GM21515 (cell line): Measurements from ENCODE around the gene CERS1.
A peak's percentile ranks its signal among the peaks of the same experiment; 100 is the strongest.

Experiments
- ATAC-seq: cut with Tn5 transposase; IDR thresholded peaks from one replicate; pipeline ENCODE4 v1.9.1; 2021; ENCODE audit not compliant: unreplicated experiment

CERS1 gene

DNA sequence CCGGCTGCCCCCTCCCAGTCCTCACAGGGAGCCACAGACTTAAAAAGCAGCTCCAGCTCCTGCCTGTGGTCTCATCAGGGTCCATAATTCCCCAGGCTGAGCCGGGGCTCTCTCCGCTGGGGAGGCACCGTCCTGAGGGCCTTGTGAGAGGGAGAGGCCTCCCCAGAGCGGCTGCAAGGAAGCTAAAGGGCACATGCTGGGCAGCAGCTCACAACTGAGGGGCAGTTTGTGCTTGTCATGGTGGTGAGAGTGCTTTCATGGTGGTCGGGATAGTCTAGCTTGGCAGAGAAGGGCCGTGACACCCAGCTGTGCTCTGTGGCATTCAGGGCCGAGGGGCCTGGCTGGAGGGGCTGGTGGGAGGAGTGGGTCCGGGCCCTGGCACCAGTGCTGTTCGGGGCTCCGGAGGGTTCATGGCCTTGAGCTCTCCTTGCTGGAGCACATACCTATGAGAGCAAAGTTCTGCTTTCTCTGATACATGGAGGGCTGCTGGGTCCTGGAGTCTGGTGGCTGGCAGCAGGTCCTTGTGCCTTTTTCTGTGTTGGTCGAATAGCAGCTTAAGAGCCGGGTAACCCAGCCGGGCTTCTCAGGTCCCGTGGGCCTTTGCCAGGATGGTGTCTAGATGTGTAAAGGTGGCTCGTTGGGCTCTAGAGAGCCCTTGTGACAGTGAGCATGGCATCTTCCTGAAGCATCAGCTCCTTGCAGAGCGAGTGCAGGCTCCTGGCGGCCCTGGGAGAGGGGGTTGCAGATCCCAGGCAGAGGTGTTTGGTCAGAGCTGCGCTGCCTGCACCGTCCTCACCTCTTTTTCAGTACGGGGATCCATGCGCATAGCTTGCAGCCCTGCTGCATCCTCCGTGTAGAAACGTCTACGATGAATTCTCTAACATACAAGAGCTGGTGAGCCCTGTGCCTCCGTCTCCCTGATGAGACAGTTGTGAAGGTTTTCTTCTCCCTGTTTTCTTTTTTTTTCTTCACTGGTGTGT, 55.4 kb downstream of the CERS1 start:
- ATAC-seq, result no peak

DNA sequence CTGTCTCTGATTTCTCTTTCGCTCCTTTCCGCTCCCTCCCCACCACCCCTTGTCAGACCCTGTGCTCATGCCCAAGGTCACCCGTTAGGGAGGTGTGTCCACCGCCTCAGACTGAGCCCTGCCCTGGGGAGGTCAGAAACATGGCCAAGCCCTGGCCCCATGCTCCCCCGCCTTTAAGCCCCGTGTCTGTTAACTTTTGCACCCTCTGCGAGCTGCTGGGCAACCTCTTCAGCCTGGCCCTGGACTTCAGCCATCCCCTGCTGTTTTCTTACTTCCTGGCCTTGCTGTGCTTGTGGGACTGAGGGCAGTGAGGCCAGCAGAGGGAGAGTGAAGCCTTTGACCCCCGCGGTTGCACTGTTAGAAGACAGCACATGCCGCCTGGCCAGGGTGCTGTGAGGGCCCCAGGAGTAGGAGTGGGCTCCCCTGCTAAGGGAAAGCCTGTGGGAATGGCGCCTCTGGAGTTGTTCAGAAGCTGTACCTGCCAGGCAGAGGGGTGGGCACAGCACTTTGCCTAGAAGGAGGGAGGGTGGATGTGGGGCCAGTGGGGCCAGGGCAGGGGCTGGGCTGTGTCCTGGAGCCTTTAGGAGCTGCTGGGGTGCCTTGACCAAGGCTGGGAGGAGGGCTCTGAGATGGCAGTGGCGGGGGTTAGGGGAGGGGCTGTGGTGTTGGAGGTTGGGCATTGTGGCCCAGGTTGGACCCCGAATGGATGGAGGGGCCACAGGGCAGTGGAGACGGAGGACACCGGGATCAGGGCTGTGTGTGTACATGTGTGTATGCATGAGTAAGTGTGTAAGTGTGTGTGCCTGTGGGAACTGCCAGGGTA, 56.3 kb downstream of the CERS1 start:
- ATAC-seq, result no peak

DNA sequence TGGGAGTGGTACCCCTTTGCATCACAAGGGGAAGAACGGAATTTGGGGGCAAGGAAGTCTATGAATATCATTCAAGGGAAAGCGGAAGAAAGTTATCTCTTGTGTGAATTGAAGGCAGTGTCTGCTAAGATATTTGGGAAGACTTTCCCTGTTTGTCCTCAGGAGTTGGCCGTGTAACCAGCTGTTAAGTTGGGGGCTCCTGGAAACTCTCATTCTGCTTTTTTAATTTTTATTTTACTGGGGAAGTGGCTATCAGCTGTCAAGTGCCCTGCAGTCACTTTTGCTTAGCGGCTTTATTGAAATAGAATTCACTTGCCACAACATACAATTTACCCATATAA, 61.3 kb downstream of the CERS1 start:
- no peak for ATAC-seq

DNA sequence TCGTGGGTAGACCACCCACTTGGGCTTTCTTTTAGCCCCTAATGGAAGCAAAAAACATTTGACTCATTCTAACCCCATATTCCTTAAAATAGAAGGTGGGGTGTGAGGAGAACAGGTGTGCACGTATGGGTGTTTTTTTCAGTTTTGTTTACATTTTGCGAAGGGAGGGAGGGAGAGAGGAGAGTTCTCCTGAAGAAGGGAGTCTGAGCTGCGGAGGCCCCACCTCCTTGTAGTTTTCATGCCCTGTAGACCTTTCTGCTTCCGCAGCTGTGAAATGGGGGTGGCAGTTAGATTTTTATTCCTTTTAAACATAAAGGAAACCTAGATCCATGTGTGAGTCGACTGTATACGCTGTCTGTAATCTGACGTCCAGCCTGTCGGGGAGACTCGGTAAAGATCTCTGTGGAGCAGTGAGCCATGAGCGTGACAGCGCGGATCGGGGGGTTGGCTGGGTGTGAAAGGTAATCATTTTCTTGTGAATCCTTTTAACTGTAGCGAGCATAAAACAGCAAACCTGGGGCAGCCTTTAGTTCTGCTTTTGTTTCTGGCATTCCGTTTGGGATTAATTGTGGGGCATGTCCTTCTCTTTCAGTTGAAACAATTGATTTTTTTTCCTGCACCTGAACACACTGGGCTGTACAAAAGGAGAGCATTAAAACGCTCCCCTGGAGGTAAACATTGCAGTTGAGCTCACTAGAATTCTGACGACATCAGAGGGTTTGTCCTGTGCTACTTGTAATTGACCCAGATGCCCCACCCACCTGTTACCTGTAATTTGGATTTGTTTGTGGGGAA, 61.9 kb downstream of the CERS1 start:
- no peak for ATAC-seq

DNA sequence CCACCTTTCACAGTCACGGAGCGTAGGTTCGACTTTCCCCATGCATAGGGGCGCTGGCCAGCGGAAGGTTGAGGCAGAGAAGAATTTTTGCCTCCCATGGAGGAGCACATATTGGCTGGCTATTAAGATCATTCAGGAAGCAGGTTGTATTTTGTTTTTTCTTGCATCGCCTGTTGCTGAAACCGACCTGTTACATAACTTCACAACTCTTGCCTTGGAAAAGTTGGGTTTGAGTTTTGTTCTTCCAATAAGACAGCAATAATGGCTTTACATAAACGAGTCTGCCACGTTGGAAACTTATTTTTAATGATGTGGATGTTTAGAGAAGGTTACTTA, 62.8 kb downstream of the CERS1 start:
- no peak for ATAC-seq

DNA sequence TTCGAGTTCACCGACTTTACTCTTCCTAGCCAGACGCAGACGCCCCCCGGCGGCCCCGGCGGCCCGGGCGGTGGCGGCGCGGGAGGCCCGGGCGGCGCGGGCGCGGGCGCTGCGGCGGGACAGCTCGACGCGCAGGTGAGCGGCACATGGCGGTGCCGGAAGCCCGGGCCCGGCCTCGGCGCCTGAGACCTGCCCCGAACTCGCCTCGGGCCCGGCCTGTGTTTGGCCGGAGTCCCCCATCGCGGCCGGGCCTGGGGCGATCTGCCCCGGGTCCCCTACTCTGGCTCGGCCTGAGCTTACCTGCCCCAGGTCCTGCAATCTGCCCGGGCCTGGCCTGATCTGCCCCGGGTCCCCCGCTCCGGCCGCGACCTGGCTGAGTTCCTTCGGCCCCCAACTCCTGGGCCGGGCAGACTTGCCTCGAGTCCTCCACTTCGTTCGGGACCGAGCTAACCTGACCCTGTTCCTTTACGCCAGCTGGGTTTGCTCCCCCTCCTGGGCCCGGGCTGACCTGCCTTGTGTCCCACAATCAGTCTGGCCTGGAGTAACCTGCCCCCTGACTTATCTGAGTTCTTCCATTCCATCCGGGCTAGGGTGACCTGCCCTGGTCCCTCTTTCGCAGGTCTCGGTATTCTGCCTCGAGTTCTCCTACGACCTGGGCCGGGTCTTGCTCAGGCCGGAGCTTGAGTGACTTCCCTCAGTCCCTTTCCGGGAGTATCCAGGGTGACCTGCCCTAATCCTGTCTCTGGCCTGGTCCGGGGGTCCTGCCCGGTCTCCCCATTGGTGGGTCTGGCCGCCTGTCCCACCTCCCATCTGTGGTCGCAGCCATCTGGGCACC, 63.4 kb downstream of the CERS1 start:
- ATAC-seq, result peak; percentile 32

DNA sequence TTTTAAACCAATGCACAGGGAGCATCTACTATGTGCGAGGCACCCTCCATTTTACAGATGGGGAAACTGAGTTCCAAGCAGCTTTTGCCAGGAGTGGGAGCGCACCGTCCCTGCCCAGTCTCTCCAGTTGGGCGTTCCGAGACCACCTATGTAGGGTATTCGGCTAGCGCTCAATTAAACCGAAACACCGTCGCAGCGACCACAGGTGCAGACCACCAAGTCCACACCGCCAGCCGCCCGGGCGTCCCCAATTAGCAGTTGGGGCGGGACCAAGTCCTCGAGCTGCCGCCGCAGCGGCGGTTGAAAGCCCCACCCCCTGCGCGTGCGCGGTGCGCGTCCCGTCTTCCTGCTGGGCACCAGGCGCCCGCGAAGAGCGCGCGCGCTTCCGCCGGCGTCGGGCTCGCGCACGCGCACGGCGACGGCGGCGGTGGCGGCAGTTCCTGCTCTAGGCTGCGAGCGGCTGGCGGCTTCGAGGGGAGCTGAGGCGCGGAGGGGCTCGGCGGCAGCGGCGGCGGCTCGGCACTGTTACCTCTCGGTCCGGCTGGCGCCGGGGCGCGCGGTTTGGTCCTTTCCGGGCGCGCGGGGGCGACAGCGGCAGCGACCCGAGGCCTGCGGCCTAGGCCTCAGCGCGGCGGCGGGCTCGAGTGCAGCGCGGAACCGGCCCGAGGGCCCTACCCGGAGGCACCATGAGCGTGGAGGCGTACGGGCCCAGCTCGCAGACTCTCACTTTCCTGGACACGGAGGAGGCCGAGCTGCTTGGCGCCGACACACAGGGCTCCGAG, 64.2 kb downstream of the CERS1 start, which contains the start of gene UPF1:
UPF1 (plus strand) TSS at position 436 of the 782 bp plus-strand sequence; CDS start at position 687, 251 bp downstream.
- ATAC-seq, result peak; percentile 62

DNA sequence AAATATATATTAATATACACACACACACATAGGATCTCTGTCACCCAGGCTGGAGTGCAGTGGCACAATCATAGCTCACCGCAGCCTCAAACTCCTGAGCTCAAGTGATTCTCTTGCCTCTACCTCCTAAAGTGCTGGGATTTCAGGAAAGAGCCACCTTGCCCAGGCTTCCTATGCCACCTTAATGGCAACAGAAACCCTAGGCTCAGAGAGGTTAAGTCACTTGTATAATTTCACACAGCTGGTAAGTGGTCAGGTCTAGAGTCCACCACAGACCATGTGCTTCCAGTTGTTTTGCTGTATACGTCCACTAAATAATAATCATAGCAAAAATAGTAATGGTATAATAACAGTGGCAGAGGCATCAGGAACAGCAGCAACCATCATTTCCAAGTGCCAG, 65.5 kb downstream of the CERS1 start:
- no peak for ATAC-seq

DNA sequence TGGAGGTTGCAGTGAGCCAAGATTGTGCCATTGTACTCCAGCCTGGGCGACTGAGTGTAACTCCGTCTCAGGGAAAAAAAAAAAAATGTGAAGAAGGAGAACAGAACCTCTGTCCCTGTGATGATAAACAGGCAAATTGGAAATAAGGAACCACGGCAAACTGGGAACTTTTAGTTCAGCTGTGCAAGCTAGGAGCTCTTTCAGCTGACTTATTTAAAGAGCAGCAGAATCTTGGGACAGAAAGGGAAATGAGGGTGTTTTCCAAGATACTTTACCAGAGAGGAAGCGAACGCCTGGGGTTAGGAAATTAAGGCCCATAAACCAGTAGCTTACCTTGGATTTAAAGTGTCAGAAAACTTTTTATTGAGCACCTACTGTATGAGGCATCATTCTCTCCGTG, 67.2 kb downstream of the CERS1 start:
- ATAC-seq, result no peak
